ENCODE data around the gene TRAFD1. TPM values are rescaled to one million over a fixed set of nuclear protein-coding genes. Genes with fewer than 3 reads are reported as not detected.
"Not testable (repeated sequence)": the region's sequence is repeated elsewhere in the genome, so short reads cannot be mapped to it uniquely, and the experiment has no call there.

TRAFD1 gene
- 94.9 and 98.6 TPM in 2 replicates for total RNA-seq

DNA sequence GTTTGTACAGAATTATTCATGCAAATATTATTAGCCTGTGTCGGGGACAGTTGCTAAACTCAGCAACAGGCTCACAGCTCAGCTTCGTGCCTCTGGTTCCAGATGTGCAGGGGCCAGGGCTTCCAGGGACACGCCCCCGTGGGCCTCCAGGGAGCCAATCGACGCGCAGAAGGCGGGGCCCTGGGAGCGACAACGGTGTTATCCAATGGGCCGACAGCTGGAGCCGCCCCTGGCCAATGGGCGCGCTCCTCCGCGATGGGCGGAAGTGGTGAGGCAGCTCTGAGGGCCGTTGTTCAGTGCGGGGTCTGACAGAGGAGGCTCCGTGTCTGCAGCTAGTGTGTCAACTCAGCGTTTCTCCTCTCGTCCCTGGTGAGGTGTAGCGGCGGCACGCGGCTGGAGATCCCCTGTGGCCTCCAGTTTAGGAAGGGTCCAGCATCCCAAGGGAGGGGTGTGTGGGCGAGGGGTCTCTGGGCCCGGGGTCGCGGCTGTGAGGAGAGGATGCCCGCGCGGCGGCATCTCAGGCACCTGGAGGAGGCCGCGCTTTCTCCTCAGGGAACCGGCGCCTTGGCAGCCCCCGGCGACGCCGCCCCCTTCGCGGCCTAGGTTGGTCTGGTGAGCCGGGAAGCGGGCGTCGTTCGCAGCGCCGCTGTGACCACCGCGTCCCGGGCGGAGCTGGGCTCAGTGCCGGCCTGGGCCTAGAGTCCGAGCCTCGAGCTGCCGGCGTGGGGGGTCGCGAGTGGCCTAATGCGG lies at the start of gene TRAFD1:
Gene TRAFD1, plus strand, starts transcription at position 311 of the 750 bp plus-strand sequence. CDS start 4,963 bp downstream, outside the sequence.
- intact Hi-C loops (cut with micrococcal nuclease) = loop anchor here (1.0 to 5.0 kb wide), 6 partner anchors 17 to 441 kb away; partner anchors contain the start of genes BRAP, ERP29, HECTD4 and NAA25

DNA sequence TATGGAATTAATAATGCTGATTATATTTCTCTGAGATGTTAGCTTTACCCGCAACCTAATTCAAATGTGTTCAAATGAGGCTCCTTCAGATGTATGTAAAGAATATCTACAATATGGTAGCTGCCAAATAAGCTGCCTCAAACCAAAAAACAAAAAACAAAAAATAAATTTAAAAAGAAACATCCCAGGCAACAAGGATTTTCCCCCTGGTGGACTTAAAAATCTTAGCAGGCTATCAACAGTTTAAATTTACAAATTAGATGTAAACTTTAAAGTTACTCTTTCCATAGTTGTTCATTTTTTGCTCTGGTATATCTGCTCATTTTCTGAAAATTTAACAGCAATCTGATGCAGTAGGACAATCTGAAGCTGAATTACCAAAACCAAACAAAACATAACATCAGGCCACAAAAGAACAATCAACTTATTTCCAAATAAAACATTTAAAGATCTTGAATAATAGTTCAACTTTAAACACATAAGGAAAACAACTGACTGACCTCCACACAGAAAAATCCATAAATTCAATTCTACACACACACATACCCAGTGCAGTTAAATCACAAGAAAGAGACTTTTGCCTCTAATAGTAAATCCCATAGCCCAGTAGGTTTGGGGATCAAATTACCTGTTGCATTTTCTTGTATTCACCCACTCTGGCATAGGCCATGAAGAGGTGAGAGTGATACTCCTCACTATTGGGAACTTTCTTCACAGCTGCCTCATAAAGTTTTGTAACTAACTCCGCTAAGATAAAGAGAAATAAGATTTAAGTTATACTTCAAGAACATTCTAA lies 38.1 kb upstream of the TRAFD1 start:
- intact Hi-C loops (cut with micrococcal nuclease) = no loop called here

- intact Hi-C loops (cut with micrococcal nuclease) = no loop called here
These were observed 37.5 kb upstream of the TRAFD1 start for GRCh38 chr12:112087851-112088250.

GRCh38 chr12:112091563-112091962 lies 33.8 kb upstream of the TRAFD1 start:
- intact Hi-C loops (cut with micrococcal nuclease) = no loop called here

- intact Hi-C loops (cut with micrococcal nuclease) = loop anchor here (1.0 to 5.0 kb wide), 2 partner anchors 11 to 36 kb away; no protein-coding TSS in a partner anchor
These were observed 29.3 kb upstream of the TRAFD1 start for GRCh38 chr12:112096070-112096469.

- intact Hi-C loops (cut with micrococcal nuclease) = loop anchor here (1.0 to 5.0 kb wide), 2 partner anchors 11 to 36 kb away; no protein-coding TSS in a partner anchor
These were observed 28.7 kb upstream of the TRAFD1 start for GRCh38 chr12:112096667-112097066.

GRCh38 chr12:112097641-112098040 lies 27.7 kb upstream of the TRAFD1 start:
- intact Hi-C loops (cut with micrococcal nuclease) = loop anchor here (5.0 kb wide), 1 partner anchor 35 kb away; no protein-coding TSS in a partner anchor

DNA sequence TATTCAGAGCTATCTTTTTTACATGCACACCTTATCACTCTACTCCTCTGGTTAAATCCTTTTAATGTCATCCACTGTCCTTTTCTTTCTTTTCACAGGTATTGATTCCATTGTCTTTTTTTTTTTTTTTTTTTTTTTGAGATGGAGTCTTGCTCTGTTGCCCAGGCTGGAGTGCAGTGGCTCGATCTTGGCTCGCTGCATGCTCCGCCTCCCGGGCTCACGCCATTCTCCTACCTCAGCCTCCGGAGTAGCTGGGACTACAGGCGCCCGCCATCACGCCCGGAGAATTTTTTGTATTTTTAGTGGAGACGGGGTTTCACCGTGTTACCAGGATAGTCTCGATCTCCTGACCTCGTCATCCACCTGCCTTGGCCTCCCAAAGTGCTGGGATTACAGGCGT lies 24.9 kb upstream of the TRAFD1 start:
- intact Hi-C loops (cut with micrococcal nuclease) = loop anchor here (10.0 kb wide), 1 partner anchor 1596 kb away; the partner anchor contains the start of genes RAD9B and VPS29

GRCh38 chr12:112102127-112102526 lies 23.2 kb upstream of the TRAFD1 start:
- intact Hi-C loops (cut with micrococcal nuclease) = loop anchor here (10.0 kb wide), 1 partner anchor 1597 kb away; the partner anchor contains the start of genes RAD9B and VPS29

DNA sequence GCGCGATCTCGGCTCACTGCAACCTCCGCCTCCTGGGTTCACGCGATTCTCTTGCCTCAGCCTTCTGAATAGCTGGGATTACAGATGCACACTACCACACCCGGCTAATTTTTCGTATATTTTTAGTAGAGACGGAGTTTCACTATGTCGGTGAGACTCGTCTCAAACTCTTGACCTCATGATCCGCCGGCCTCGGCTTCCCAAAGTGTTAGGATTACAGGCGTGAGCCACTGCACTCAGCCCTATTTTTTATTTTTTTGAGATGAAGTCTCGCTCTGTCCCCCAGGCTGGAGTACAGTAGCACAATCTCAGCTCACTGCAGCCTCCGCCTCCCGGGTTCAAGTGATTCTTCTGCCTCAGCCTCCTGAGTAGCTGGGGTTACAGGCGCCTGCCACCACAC lies 22.6 kb upstream of the TRAFD1 start:
- intact Hi-C loops (cut with micrococcal nuclease) = loop anchor here (10.0 kb wide), 1 partner anchor 1598 kb away; the partner anchor contains the start of genes RAD9B and VPS29

GRCh38 chr12:112103758-112104503 lies 21.4 kb upstream of the TRAFD1 start:
- intact Hi-C loops (cut with micrococcal nuclease) = loop anchor here (10.0 kb wide), 1 partner anchor 1599 kb away; the partner anchor contains the start of genes RAD9B and VPS29

- intact Hi-C loops (cut with micrococcal nuclease) = loop anchor here (2.0 to 10.0 kb wide), 3 partner anchors 31 to 1601 kb away; partner anchors contain the start of genes ACAD10, BRAP, RAD9B and VPS29
These were observed 19.5 kb upstream of the TRAFD1 start for GRCh38 chr12:112105891-112106290.

- intact Hi-C loops (cut with micrococcal nuclease) = loop anchor here (1.0 to 10.0 kb wide), 10 partner anchors 11 to 1603 kb away; partner anchors contain the start of genes ACAD10, BRAP, ERP29 and MAPKAPK5
These were observed 17.8 kb upstream of the TRAFD1 start for GRCh38 chr12:112107306-112108201.

- intact Hi-C loops (cut with micrococcal nuclease) = loop anchor here (1.0 to 10.0 kb wide), 10 partner anchors 17 to 1604 kb away; partner anchors contain the start of genes ACAD10, BRAP, ERP29 and HECTD4
These were observed 16.9 kb upstream of the TRAFD1 start, which contains the start of gene NAA25 for GRCh38 chr12:112108202-112109079. Gene NAA25, minus strand, starts transcription at chr12:112108783. Its CDS starts 10 bp downstream, at chr12:112108773.

- intact Hi-C loops (cut with micrococcal nuclease) = not testable (repeated sequence)
These were observed 14.3 kb upstream of the TRAFD1 start for GRCh38 chr12:112110787-112111662.

DNA sequence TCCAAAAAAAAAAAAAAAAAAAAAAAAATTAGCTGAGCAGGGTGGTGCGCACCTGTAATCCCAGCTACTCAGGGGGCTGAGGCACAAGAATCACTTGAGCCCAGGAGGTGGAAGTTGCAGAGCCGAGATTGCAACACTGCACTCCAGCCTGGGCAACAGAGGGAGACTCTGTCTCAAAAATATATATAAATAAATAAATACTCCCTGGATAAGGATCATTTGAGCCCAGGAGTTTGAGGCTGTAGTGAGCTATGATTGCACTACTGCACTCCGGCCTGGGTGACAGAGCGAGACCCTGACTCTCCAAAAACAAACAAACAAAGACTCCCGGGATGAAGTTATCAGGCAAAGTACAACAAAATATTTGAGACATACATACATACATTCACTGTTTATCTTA lies 13.4 kb upstream of the TRAFD1 start:
- intact Hi-C loops (cut with micrococcal nuclease) = no loop called here

GRCh38 chr12:112112409-112113133 lies 12.8 kb upstream of the TRAFD1 start:
- intact Hi-C loops (cut with micrococcal nuclease) = no loop called here

Measured in T-helper 1 cell treated with Interleukin-12 subunit alpha and Interleukin-12 subunit beta and Interleukin-4 antibody, amounts not matched to agents 30 ng/mL and 1 ng/mL, for 36 hours (primary cell).